HG03175 (cell line): ENCODE data around the gene CEP78.

Experiments
- ATAC-seq: cut with Tn5 transposase; IDR thresholded peaks from one replicate; pipeline ENCODE4 v1.9.1; 2021; ENCODE audit warnings: mild to moderate bottlenecking, moderate library complexity; ENCODE audit not compliant: unreplicated experiment

Gene CEP78

GRCh38 chr9:78306222-78307076, 70.6 kb downstream of the CEP78 start:
- ATAC-seq = no peak

- no peak for ATAC-seq
Measured at GRCh38 chr9:78307360-78307759, 71.5 kb downstream of the CEP78 start.

- ATAC-seq = no peak
Measured at GRCh38 chr9:78309066-78309465, 73.2 kb downstream of the CEP78 start.

GRCh38 chr9:78311075-78311474, 75.2 kb downstream of the CEP78 start:
- ATAC-seq = no peak

- no peak for ATAC-seq
Measured at GRCh38 chr9:78311886-78312524, 76.1 kb downstream of the CEP78 start.

- no peak for ATAC-seq
Measured at GRCh38 chr9:78314550-78314949, 78.7 kb downstream of the CEP78 start.

GRCh38 chr9:78314953-78315870, 79.3 kb downstream of the CEP78 start:
- ATAC-seq = no peak

GRCh38 chr9:78316166-78316892, 80.5 kb downstream of the CEP78 start:
- ATAC-seq = no peak

- ATAC-seq = no peak
Measured at GRCh38 chr9:78319197-78320029, 83.5 kb downstream of the CEP78 start.

- no peak for ATAC-seq
Measured at GRCh38 chr9:78320030-78320693, 84.3 kb downstream of the CEP78 start.

GRCh38 chr9:78320875-78321496, 85.1 kb downstream of the CEP78 start:
- no peak for ATAC-seq

- no peak for ATAC-seq
Measured at GRCh38 chr9:78321505-78321904, 85.6 kb downstream of the CEP78 start.

GRCh38 chr9:78324068-78324650, 88.3 kb downstream of the CEP78 start:
- ATAC-seq = no peak

GRCh38 chr9:78324682-78325081, 88.8 kb downstream of the CEP78 start:
- no peak for ATAC-seq

GRCh38 chr9:78325343-78325742, 89.5 kb downstream of the CEP78 start:
- ATAC-seq = no peak

- no peak for ATAC-seq
Measured at GRCh38 chr9:78325846-78326360, 90.0 kb downstream of the CEP78 start.

GRCh38 chr9:78326564-78326963, 90.7 kb downstream of the CEP78 start:
- no peak for ATAC-seq
